Activated naive CD4-positive, alpha-beta T cell treated with anti-CD3 and anti-CD28 coated beads for 36 hours (primary cell): ENCODE measurements around the gene DCX. TPM values are rescaled to one million over a fixed set of nuclear protein-coding genes. Genes with fewer than 3 reads are reported as not detected.

Source experiments
- CTCF ChIA-PET: fragments of 350-600 bp; sonication (Branson Sonifier 250); formaldehyde crosslinking; loops from one replicate; lab custom pipeline; 2021; ENCODE audit warnings: antibody characterized with exemption; lab: Charles Lee
- DNase-seq: peaks from one replicate; pipeline ENCODE4 v3.0.0-alpha.2; 2020
- H3K27ac Mint-ChIP-seq: one replicate; pipeline ENCODE4 v1.8.0; 2021; ENCODE audit warnings: mild to moderate bottlenecking, mixed read lengths
- H3K27me3 Mint-ChIP-seq: one replicate; pipeline ENCODE4 v1.8.0; 2021; ENCODE audit warnings: low read depth, mixed read lengths
- H3K36me3 Mint-ChIP-seq: one replicate; pipeline ENCODE4 v1.8.0; 2021; ENCODE audit warnings: low read depth, mixed read lengths
- H3K4me1 Mint-ChIP-seq: one replicate; pipeline ENCODE4 v1.8.0; 2021; ENCODE audit warnings: low read depth, mixed read lengths
- H3K4me3 Mint-ChIP-seq: one replicate; pipeline ENCODE4 v1.8.0; 2021; ENCODE audit warnings: mild to moderate bottlenecking, moderate library complexity, mixed read lengths
- H3K9me3 Mint-ChIP-seq: one replicate; pipeline ENCODE4 v1.8.0; 2021; ENCODE audit warnings: mixed read lengths
- intact Hi-C: fragments of 100-400 bp; cut with micrococcal nuclease; formaldehyde crosslinking; loops from one replicate; pipeline ENCODE4 v1.15.1; 2023
- total RNA-seq, 2 experiments: library from RNA; stranded (reverse); gene quantifications; one replicate each; pipeline ENCODE4 v1.2.3, GENCODE V29; 2021

The DCX gene
- total RNA-seq, 2 experiments from 2014 or later = not detected

DNA sequence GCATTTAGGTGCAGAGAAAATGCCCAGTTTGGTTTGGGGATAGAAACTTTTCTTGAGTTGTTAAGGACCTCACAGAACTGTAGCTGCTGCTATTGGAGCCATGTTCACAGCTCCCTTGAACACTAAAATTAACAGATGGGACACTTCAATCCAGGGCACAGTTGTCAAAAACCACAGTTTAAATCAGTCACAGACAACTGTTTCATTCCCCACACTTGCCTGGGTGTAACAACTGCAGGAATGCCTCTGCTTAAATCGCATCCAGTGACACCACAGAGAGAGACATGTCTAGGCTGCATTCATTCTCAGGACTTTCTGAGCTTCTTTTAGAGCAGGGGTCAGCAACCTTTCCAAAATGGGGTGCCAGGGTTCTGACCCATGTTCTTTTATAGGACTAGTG lies 129.0 kb downstream of the DCX start:
- Mint-ChIP-seq H3K4me1 (no peaks in the 10 kb centered on the region), H3K36me3 (no peaks in the 10 kb centered on the region), H3K9me3 (no peaks in the 10 kb centered on the region), H3K4me3 (no peak overlapping the region), H3K27me3 (no peaks in the 10 kb centered on the region), H3K27ac (no peak overlapping the region)
- intact Hi-C loops = no loop called here
- DNase-seq = no peak
- CTCF ChIA-PET = no interaction called here

DNA sequence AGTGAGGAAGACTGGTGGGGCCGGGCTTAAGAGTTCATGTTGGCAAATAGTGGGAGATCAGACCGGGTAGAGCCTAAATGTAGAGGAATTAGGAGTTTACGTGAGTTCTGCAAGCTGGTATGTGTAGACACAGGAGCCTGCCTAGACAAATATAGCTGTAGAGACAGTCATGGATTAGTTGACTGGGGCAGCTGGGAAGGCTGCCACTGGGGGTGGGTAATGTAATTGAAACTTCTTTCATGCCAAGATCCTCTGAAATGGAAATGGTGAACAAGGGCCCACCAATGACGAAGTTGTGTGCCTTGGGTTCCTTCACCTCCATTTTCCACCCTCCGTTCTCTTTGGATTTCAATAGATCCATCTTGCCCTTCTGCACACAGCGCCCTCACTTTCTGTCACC lies 129.9 kb downstream of the DCX start:
- H3K4me1 Mint-ChIP-seq = no peaks in the 10 kb centered on the region

DNA sequence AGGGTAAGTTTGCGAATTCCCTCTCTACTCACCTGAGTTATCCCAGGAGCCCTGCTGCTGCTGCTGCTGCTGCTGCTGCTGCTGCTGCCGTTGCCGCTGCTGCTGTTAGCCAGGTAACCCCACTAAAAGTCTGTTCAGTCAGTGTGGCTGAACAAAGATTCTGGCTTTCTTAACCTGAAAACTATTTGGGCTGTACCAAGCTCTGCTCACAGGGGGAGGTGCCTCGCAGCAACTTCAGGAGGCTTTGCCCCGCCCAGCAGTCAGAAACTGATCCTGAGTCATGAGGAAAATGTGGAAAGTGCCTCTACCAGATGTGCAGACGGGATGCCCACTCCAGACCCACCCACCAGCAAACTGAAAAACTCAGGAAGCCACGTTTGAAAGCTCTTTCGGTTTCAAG lies 141.7 kb downstream of the DCX start, which contains the start of gene CAPN6:
TSS of gene CAPN6 (minus strand) at position 145 of the 400 bp plus-strand sequence. CDS start 6,547 bp downstream, outside the sequence.
- no peaks in the 10 kb centered on the region for H3K9me3 Mint-ChIP-seq

More for the DNA sequence above, 129.9 kb downstream of the DCX start:
- Mint-ChIP-seq H3K9me3 (no peaks in the 10 kb centered on the region), H3K4me3 (no peak overlapping the region), H3K27ac (no peak overlapping the region), H3K27me3 (no peaks in the 10 kb centered on the region), H3K36me3 (no peaks in the 10 kb centered on the region)
- CTCF ChIA-PET = no interaction called here
- intact Hi-C loops = no loop called here
- DNase-seq = no peak

DNA sequence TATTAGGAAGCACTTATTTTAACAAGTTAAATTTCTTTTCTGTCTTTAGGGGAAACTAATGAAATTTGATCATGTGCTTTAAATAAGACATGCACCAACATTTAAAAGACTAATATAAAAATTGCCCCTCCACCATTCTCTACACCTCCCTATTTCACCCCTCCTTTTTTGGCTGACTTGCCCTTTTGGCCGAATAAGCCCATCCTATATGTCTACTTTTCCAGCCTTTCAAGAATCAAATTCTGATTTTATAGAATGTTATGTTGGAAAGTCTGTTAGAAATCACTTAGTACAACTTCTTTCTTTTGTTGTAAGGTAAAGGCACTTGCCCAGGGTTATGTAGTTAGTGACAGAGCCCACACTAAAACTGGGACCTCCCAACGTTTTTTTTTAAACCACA lies 143.5 kb downstream of the DCX start:
- no peaks in the 10 kb centered on the region for H3K27me3 Mint-ChIP-seq
- no peaks in the 10 kb centered on the region for H3K36me3 Mint-ChIP-seq
- H3K4me1 Mint-ChIP-seq = no peaks in the 10 kb centered on the region
- no peak for DNase-seq
- CTCF ChIA-PET = no interaction called here
- no peak overlapping the region for H3K4me3 Mint-ChIP-seq
- no peak overlapping the region for H3K27ac Mint-ChIP-seq
- no peaks in the 10 kb centered on the region for H3K9me3 Mint-ChIP-seq
- intact Hi-C loops = no loop called here

More for the DNA sequence above, 141.7 kb downstream of the DCX start, which contains the start of gene CAPN6:
- Mint-ChIP-seq H3K4me3 (no peak within 1 kb of the TSS), H3K27me3 (peaks cover 3% of the 10 kb centered on the region), H3K27ac (no peak within 1 kb of the TSS), H3K4me1 (no peaks in the 10 kb centered on the region), H3K36me3 (no peaks in the 10 kb centered on the region)
- intact Hi-C loops = no loop called here
- CTCF ChIA-PET = no interaction called here
- no peak for DNase-seq

DNA sequence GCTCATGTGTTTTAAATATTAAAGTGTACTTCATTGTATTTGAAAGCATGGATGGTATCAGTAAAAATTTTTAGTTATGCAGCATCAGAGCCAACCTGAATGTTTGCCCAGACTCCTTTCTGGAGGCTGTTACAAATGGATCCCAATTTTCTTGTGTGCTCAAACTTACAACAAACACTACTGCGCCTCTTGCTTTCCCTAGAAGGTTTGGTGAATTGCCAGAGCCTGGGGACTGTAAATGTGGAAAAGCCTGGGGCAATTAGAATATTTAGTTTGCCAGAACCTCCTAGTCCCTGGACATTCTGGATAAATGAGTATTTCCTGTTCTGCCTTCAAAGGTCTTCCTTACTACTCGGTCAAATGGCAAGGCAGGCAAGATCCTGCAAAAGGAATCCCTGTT lies 146.5 kb downstream of the DCX start:
- no peak for DNase-seq
- intact Hi-C loops = no loop called here
- H3K36me3 Mint-ChIP-seq = no peaks in the 10 kb centered on the region
- no peak overlapping the region for H3K4me3 Mint-ChIP-seq
- CTCF ChIA-PET = no interaction called here
- no peaks in the 10 kb centered on the region for H3K9me3 Mint-ChIP-seq
- H3K27me3 Mint-ChIP-seq = no peaks in the 10 kb centered on the region
- H3K27ac Mint-ChIP-seq = no peak overlapping the region
- no peaks in the 10 kb centered on the region for H3K4me1 Mint-ChIP-seq

DNA sequence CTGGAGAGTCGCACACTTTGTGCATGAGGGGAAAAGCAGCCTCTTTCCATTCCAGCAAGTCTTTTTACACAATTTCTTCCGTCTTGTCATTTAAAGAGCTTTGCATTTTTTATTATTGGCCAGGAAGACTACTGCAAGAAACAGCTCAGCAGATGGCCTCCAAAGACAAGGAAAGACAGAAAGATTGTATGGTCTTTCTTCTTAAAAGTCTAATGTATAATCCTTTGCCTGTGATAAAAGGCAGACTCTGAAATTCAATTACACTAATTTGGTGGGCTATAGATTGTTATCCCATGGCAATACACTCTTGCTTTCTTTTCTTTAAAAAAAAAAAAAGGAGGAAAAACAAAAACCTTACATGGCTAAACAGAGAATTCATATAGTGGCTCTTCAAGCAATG lies 147.6 kb downstream of the DCX start:
- no peak for DNase-seq
- no peaks in the 10 kb centered on the region for H3K36me3 Mint-ChIP-seq
- CTCF ChIA-PET = no interaction called here
- H3K4me3 Mint-ChIP-seq = no peak overlapping the region
- intact Hi-C loops = no loop called here
- H3K27ac Mint-ChIP-seq = no peak overlapping the region
- no peaks in the 10 kb centered on the region for H3K4me1 Mint-ChIP-seq
- no peaks in the 10 kb centered on the region for H3K9me3 Mint-ChIP-seq
- no peaks in the 10 kb centered on the region for H3K27me3 Mint-ChIP-seq

DNA sequence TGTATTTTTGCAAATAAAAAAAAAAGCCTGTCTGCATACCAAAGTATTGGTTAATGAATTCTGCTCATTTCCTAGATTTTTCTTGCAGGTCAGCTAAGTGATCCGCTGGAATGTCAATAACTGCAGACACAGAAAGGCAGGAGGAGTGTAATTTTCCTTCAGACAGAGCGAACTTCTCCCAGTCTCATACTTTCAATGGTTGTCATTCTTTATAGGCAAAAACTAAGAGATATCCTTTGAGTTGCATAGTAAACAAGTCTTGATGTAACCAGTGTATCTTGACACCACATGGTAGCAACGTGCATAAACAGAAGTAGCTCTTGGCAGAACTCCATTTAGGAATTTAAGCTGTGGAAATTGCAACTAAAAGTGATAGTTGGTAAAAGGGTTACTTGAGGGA lies 149.9 kb downstream of the DCX start:
- CTCF ChIA-PET = no interaction called here
- intact Hi-C loops = no loop called here
- Mint-ChIP-seq H3K9me3 (no peaks in the 10 kb centered on the region), H3K27me3 (no peaks in the 10 kb centered on the region), H3K4me1 (no peaks in the 10 kb centered on the region), H3K36me3 (no peaks in the 10 kb centered on the region), H3K27ac (no peak overlapping the region), H3K4me3 (no peak overlapping the region)
- no peak for DNase-seq

DNA sequence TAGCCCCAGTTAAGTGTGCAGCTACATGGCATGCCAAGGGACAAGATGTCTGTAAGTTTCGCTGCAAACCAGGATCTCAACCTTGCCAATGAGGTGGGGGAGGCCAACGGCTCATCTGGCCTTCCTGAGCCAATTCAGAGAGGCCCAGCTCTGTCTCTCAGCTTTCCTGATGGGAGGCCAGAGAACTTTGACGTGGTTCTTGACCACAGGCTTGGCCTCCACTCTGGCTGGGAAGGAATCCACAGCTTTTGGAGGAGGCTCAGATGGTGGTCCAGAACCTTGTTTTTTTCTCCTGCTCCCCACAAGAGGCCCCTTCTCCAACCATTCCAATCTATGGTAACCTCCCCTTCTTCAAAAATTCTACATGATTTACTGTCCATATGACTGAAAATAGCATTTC lies 151.5 kb downstream of the DCX start:
- H3K9me3 Mint-ChIP-seq = no peaks in the 10 kb centered on the region
- no peaks in the 10 kb centered on the region for H3K4me1 Mint-ChIP-seq
- CTCF ChIA-PET = interaction anchor here (0.7 kb wide), 1 partner anchor 19 kb away, joined by 3 read pairs; no protein-coding TSS in a partner anchor
- H3K36me3 Mint-ChIP-seq = no peaks in the 10 kb centered on the region
- no peak for DNase-seq
- no peak overlapping the region for H3K4me3 Mint-ChIP-seq
- no peak overlapping the region for H3K27ac Mint-ChIP-seq
- H3K27me3 Mint-ChIP-seq = no peaks in the 10 kb centered on the region
- intact Hi-C loops = no loop called here

DNA sequence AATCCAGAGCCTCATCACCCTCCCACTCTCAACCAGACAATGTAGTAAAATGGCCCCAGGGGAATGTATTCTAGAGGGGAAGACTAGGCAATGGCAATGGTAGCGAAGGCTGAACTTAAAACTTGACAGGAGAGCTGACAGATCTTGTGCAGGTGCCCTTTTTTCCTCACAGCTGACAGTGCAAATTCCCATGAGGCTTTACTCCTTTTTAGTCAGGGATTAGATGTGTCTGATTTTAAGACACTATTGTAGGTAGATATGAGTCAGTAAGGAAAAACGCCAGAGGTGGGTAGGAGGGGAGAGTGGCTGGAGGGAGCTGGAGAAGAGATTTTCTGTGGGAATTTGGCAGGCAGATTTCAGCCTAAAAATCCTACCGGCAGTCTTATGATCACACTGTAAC lies 152.4 kb downstream of the DCX start:
- Mint-ChIP-seq H3K9me3 (no peaks in the 10 kb centered on the region), H3K27ac (no peak overlapping the region), H3K4me3 (no peak overlapping the region), H3K36me3 (no peaks in the 10 kb centered on the region), H3K27me3 (no peaks in the 10 kb centered on the region), H3K4me1 (no peaks in the 10 kb centered on the region)
- DNase-seq = no peak
- intact Hi-C loops = no loop called here
- CTCF ChIA-PET = no interaction called here

DNA sequence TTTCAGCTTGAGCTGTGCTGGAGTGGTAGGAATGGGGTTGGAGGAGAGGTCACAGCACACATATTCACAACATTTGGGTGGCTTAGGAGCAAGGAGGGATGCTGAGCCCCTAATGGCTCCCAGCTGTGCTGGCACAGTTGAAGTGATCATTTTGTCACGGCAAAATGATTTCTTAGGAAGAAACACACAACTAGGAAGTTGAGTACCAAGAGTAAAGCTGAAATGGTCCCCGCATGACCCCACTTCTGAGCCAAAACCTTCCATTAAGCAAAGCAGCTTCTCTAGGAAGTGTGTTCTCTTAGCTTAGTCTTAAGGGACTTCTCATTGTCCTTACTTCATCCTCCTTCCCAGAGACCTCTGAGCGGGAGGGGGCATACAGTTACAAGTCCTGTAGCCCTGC lies 154.3 kb downstream of the DCX start:
- DNase-seq = no peak
- H3K4me3 Mint-ChIP-seq = no peak overlapping the region
- no peak overlapping the region for H3K27ac Mint-ChIP-seq
- H3K4me1 Mint-ChIP-seq = no peaks in the 10 kb centered on the region
- intact Hi-C loops = no loop called here
- CTCF ChIA-PET = interaction anchor here (0.5 kb wide), 1 partner anchor 216 kb away, joined by 3 read pairs; no protein-coding TSS in a partner anchor
- H3K27me3 Mint-ChIP-seq = no peaks in the 10 kb centered on the region
- H3K36me3 Mint-ChIP-seq = no peaks in the 10 kb centered on the region
- no peaks in the 10 kb centered on the region for H3K9me3 Mint-ChIP-seq

DNA sequence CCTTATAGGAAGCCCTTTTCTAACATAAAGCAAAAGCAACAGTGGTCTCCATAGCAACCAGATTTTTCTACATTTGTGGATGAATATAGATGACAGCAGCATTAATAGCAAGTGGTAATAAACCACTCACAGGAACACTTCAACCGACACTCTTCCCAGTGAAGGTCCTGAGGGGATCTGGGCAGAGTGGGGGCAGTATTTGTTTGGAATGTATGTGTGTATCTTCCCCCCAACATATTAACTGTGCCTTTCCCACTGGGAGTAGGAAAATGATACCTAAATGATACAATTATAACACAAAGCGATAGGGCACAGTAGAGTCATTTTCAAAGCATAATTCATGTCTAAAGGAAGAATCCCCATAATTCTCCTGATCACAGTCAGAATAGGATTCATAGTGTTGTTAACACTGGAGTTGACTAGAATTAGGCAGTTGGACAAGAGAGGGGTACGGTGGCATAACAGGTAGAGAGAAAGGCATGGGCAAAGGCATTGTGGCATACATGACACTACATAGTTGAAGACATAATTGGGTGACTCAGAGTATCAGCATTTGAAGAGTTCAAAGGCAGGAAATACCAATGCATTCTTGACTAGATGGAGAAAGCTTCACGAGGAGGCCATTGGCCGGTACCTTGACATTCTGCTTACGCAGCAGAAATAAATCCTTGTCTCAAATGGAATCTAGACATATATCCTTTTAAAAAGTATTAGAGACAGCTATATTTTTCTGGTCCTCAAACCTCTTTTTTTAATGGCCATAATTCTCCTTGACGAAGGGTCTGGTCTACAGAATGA lies 156.9 kb downstream of the DCX start:
- H3K9me3 Mint-ChIP-seq = no peaks in the 10 kb centered on the region
- intact Hi-C loops = no loop called here
- H3K27ac Mint-ChIP-seq = no peak overlapping the region
- no peaks in the 10 kb centered on the region for H3K36me3 Mint-ChIP-seq
- H3K4me1 Mint-ChIP-seq = no peaks in the 10 kb centered on the region
- CTCF ChIA-PET = no interaction called here
- H3K27me3 Mint-ChIP-seq = no peaks in the 10 kb centered on the region
- DNase-seq = no peak
- no peak overlapping the region for H3K4me3 Mint-ChIP-seq

DNA sequence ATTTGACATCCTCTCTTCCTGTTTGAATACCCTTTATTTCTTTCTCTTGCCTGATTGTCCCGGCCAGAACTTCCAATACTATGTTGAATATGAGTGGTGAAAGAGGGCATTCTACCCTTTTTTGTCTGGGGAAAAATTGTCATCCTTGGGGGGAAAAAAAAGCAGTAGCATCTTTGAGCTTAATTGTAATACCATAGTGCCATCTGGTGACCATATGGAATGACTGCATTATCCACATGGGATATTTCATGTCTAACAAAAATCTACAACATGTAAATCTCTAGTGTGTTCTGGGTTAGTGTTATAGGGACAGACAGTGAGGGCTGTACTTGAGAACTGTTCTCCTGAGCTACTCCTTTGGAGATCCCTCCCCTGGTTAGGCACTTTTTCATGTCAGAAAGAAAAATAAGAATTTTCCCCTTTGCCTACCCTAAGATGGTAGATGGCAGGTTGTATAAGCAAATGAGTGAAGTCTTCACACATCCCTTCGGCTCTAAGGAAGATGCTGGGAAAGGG lies 167.7 kb downstream of the DCX start:
- H3K4me1 Mint-ChIP-seq = no peaks in the 10 kb centered on the region
- intact Hi-C loops = loop anchor here (1.0 to 5.0 kb wide), 5 partner anchors 76 to 792 kb away; no protein-coding TSS in a partner anchor
- H3K27me3 Mint-ChIP-seq = peaks cover 4% of the 10 kb centered on the region
- no peak overlapping the region for H3K4me3 Mint-ChIP-seq
- H3K9me3 Mint-ChIP-seq = no peaks in the 10 kb centered on the region
- H3K36me3 Mint-ChIP-seq = no peaks in the 10 kb centered on the region
- DNase-seq = no peak
- H3K27ac Mint-ChIP-seq = no peak overlapping the region
- CTCF ChIA-PET = interaction anchor here (0.7 to 2.0 kb wide), 7 partner anchors 9 to 391 kb away, joined by 3 to 4 read pairs (median 3); no protein-coding TSS in a partner anchor
